ENCODE data around the gene POU4F1. TPM values are rescaled to one million over a fixed set of nuclear protein-coding genes. Genes with fewer than 3 reads are reported as not detected.
A peak's percentile ranks its signal among the peaks of the same experiment; 100 is the strongest.

Gene POU4F1
- total and polyA plus RNA-seq, 2 of the 13 experiments (the other 11 are each of a cell fraction or from before 2014, with no cell fraction given) = 1.0 to 1.1 TPM

DNA sequence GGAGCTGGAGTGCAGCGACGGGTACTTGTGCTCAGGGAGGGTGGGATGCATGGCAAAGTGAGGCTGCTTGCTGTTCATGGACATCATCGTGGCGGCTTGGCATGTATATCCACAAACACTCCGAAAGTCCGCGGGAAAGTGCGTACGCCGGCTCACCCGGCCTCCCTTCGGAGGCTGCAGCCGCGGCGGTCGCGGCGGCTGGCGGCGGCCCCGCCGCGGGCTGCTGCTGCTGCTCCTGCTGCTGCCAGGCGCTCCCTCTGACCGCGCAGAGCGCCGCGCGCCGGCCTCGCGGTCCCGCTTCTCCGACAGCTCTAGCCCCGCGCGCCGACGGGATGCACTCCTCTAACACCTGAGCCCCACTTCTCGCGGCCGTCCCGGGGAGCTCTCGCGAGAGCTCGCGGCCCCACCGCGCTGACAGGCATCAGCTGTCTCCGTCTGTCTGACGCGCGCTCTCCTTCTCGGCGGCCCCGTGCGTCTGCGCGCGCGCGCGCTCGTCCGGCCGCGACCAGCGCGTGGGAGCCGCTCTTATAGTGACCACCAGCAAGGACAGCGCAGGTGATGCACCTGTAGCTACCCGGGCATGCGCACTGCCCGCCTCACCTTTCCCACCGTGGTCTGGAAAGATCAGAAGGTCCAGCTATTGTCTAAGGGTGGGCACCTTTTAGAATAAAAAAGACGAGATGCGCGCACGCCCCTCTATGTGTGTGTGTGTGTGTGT is at the start of gene POU4F1 (continued):
- TF ChIP-seq, protein P1, sequence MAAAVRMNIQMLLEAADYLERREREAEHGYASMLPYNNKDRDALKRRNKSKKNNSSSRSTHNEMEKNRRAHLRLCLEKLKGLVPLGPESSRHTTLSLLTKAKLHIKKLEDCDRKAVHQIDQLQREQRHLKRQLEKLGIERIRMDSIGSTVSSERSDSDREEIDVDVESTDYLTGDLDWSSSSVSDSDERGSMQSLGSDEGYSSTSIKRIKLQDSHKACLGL (CRISPR knock-in tag; IDR thresholded peaks at IDR 0.05) = peak; percentile 65; the same call in 1 of the 2 replicates
- TF ChIP-seq CBX1 (IDR thresholded peaks at IDR 0.05; ENCODE audit: low read depth) (peak; percentile 74), ARNT2 (CRISPR knock-in tag; IDR thresholded peaks at IDR 0.05; ENCODE audit: low read depth) (peak; percentile 66; the same call in 1 of the 2 replicates), ZNF30 (CRISPR knock-in tag; IDR thresholded peaks at IDR 0.05) (no peak), SMAD1 (CRISPR knock-in tag; IDR thresholded peaks at IDR 0.05; ENCODE audit: borderline replicate concordance, low read depth) (no peak), ZNF343 (CRISPR knock-in tag; IDR thresholded peaks at IDR 0.05) (no peak), ZFP36L2 (CRISPR knock-in tag; IDR thresholded peaks at IDR 0.05) (no peak), NRL (CRISPR knock-in tag; IDR thresholded peaks at IDR 0.05; ENCODE audit: borderline replicate concordance) (0 out of 2 replicates have a peak, but pooled peaks have one; percentile 43), GABPA (IDR thresholded peaks at IDR 0.05; ENCODE audit: low read depth, low read length) (no peak), GABPA (CRISPR knock-in tag; IDR thresholded peaks at IDR 0.05; ENCODE audit: low read depth) (no peak), YEATS4 (CRISPR knock-in tag; IDR thresholded peaks at IDR 0.05; ENCODE audit: borderline replicate concordance) (0 out of 2 replicates have a peak, but pooled peaks have one; percentile 45), SAP130 (CRISPR knock-in tag; IDR thresholded peaks at IDR 0.05; ENCODE audit: low read depth) (peak; percentile 52), ZNF674 (CRISPR knock-in tag; IDR thresholded peaks at IDR 0.05; ENCODE audit: low read depth) (no peak), MAFF (IDR thresholded peaks at IDR 0.05; ENCODE audit: low read depth, low read length) (no peak), PTBP1 (IDR thresholded peaks at IDR 0.05; ENCODE audit: low read depth, low read length, poor library complexity, severe bottlenecking) (no peak)
- TF ChIP-seq, protein P2, sequence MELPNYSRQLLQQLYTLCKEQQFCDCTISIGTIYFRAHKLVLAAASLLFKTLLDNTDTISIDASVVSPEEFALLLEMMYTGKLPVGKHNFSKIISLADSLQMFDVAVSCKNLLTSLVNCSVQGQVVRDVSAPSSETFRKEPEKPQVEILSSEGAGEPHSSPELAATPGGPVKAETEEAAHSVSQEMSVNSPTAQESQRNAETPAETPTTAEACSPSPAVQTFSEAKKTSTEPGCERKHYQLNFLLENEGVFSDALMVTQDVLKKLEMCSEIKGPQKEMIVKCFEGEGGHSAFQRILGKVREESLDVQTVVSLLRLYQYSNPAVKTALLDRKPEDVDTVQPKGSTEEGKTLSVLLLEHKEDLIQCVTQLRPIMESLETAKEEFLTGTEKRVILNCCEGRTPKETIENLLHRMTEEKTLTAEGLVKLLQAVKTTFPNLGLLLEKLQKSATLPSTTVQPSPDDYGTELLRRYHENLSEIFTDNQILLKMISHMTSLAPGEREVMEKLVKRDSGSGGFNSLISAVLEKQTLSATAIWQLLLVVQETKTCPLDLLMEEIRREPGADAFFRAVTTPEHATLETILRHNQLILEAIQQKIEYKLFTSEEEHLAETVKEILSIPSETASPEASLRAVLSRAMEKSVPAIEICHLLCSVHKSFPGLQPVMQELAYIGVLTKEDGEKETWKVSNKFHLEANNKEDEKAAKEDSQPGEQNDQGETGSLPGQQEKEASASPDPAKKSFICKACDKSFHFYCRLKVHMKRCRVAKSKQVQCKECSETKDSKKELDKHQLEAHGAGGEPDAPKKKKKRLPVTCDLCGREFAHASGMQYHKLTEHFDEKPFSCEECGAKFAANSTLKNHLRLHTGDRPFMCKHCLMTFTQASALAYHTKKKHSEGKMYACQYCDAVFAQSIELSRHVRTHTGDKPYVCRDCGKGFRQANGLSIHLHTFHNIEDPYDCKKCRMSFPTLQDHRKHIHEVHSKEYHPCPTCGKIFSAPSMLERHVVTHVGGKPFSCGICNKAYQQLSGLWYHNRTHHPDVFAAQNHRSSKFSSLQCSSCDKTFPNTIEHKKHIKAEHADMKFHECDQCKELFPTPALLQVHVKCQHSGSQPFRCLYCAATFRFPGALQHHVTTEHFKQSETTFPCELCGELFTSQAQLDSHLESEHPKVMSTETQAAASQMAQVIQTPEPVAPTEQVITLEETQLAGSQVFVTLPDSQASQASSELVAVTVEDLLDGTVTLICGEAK (IDR thresholded peaks at IDR 0.05) = no peak
- TF ChIP-seq, protein P2 (CRISPR knock-in tag; IDR thresholded peaks at IDR 0.05) = peak; percentile 82
- TF ChIP-seq, protein P3, sequence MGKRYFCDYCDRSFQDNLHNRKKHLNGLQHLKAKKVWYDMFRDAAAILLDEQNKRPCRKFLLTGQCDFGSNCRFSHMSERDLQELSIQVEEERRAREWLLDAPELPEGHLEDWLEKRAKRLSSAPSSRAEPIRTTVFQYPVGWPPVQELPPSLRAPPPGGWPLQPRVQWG (CRISPR knock-in tag; IDR thresholded peaks at IDR 0.05; ENCODE audit: borderline replicate concordance, low read depth) = 0 out of 2 replicates have a peak, but pooled peaks have one; percentile 71
- TF ChIP-seq, protein P4, sequence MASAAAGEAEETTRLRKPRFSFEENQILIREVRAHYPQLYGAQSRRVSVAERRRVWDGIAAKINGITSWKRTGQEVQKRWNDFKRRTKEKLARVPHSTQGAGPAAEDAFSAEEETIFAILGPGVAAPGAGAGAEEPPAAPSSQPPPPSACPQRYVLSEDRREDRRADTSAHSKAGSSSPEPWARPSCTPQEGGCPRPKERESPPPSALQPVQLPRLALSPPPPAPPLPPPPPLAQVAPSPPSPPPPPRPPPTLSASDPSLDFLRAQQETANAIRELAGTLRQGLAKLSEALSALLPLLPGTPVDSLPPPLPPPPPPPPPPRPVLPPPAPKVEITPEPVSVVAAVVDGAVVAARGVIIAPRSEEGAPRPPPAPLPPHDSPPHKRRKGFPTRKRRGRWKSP (CRISPR knock-in tag; IDR thresholded peaks at IDR 0.05) = peak; percentile 70; the same call in 1 of the 2 replicates
